OCI-LY3 (cell line): Measurements from ENCODE around the gene TSR3.

ENCODE experiments used
- H2AFZ ChIP-seq: fragments of 200-600, 300-600 bp; shearing (Covaris generic); 2 replicates; pipeline ENCODE4 v1.6.0; 2014; ENCODE audit warnings: antibody characterized with exemption, low read depth, low read length
- H3K27ac ChIP-seq: fragments of 200-600, 300-600 bp; sonication (generic); 2 replicates; pipeline ENCODE4 v1.5.1; 2014; ENCODE audit warnings: mild to moderate bottlenecking, low read length, moderate library complexity, mixed read lengths
- H3K27me3 ChIP-seq: fragments of 200-600, 300-600 bp; sonication (generic); 2 replicates; pipeline ENCODE4 v1.6.1; 2014; ENCODE audit warnings: low read depth, low read length, mixed read lengths
- H3K36me3 ChIP-seq: fragments of 200-600, 300-600 bp; sonication (generic); replicated peaks from 2 replicates; pipeline ENCODE3; 2014; ENCODE audit warnings: low read depth, low read length, mixed read lengths
- H3K4me1 ChIP-seq: fragments of 300-600, 200-600 bp; sonication (generic); 2 replicates; pipeline ENCODE4 v1.6.1; 2014; ENCODE audit warnings: low read length, mixed read lengths
- H3K4me2 ChIP-seq: fragments of 200-600, 300-600 bp; sonication (generic); 2 replicates; pipeline ENCODE4 v1.6.1; 2014; ENCODE audit warnings: low read length, mixed read lengths
- H3K4me3 ChIP-seq: fragments of 300-600, 200-600 bp; sonication (generic); 2 replicates; pipeline ENCODE4 v1.5.1; 2014; ENCODE audit warnings: antibody characterized with exemption, mild to moderate bottlenecking, low read length, moderate library complexity
- H3K79me2 ChIP-seq: fragments of 300-600, 200-600 bp; shearing (Covaris generic); 2 replicates; pipeline ENCODE4 v1.6.1; 2014; ENCODE audit warnings: mild to moderate bottlenecking, low read length, mixed read lengths
- H3K9ac ChIP-seq: fragments of 300-600, 200-600 bp; shearing (Covaris generic); 2 replicates; pipeline ENCODE4 v1.6.0; 2014; ENCODE audit warnings: mild to moderate bottlenecking, low read length, moderate library complexity
- H3K9me3 ChIP-seq: fragments of 200-600, 300-600 bp; shearing (Covaris generic); 2 replicates; pipeline ENCODE4 v1.6.1; 2014; ENCODE audit warnings: low read length, mixed read lengths; ENCODE audit not compliant: insufficient read depth
- H4K20me1 ChIP-seq: fragments of 200-600, 300-600 bp; sonication (generic); 2 replicates; pipeline ENCODE4 v1.6.1; 2016; ENCODE audit warnings: low read length, mixed read lengths; ENCODE audit not compliant: insufficient read depth
- EZH2phosphoT487 ChIP-seq: fragments of 200-600 bp; shearing (Covaris generic); IDR thresholded peaks from 2 replicates; pipeline ENCODE4 v1.6.1; 2018; ENCODE audit warnings: antibody characterized with exemption, mixed run types, low read depth
- TF ChIP-seq, protein P1 (sequence below): fragments of 200-600, 300-600 bp; sonication (generic); IDR thresholded peaks from 2 replicates; pipeline ENCODE4 v1.5.1; 2014; ENCODE audit warnings: antibody characterized with exemption, low read length, low read depth

Gene TSR3

GRCh38 chr16:1351582-1352362 is at the start of gene TSR3, which contains the start of gene GNPTG:
TSS of gene TSR3 (minus strand) at chr16:1351878. CDS start at chr16:1351804, 74 bp downstream.
TSS of gene GNPTG (plus strand) at chr16:1351931. CDS start at chr16:1351966, 35 bp downstream.
- peak within 1 kb of the TSS; percentile 35; the same call in 1 of the 2 replicates for H2AFZ ChIP-seq

DNA sequence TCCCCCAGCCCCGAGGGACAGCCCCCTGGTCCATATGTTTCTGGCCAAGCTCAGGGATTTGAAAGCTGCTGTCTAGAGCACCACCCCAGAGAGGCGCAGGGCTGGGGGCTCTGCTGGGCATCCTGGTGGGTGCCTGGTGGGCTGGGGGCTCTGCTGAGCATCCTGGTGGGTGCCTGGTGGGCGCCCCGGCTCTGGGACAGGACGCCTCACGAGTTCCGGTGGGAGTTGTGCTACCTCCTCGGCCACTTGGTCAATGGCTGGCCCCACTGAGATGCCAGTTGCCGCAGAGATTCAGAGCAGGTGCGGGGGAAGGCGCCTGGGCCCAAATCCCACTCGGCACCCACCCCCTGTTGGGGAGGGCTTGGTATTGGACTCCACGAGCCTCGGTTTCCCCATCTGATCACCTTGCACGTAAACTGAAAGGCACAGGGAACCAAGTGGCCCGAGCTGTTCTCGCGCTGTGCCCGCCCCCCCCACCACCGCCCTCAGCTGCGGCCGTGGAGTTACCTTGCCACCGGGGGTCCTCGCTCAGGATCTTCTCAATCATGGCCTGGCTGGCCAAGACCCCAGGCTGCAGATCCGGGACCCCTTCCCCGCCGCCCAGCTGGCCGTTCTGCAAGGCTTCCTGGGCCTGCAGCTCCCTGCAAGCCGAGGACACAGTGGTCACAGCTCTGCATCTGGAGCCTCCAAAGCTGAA is 49.5 kb upstream of the TSR3 start:
- Histone ChIP-seq H3K27me3 (no peaks in the 10 kb centered on the region), H3K9ac (no peak overlapping the region), H3K36me3 (peaks cover 11% of the 10 kb centered on the region), H3K9me3 (no peaks in the 10 kb centered on the region), H4K20me1 (peaks cover 15% of the 10 kb centered on the region), H3K27ac (no peak overlapping the region), H3K4me2 (no peak overlapping the region), H3K79me2 (peaks cover 15% of the 10 kb centered on the region; the same call in 1 of the 2 replicates), H2AFZ (no peak overlapping the region), H3K4me3 (no peak overlapping the region), H3K4me1 (no peaks in the 10 kb centered on the region)
- no peak for TF ChIP-seq EZH2phosphoT487
- TF ChIP-seq, protein P1, sequence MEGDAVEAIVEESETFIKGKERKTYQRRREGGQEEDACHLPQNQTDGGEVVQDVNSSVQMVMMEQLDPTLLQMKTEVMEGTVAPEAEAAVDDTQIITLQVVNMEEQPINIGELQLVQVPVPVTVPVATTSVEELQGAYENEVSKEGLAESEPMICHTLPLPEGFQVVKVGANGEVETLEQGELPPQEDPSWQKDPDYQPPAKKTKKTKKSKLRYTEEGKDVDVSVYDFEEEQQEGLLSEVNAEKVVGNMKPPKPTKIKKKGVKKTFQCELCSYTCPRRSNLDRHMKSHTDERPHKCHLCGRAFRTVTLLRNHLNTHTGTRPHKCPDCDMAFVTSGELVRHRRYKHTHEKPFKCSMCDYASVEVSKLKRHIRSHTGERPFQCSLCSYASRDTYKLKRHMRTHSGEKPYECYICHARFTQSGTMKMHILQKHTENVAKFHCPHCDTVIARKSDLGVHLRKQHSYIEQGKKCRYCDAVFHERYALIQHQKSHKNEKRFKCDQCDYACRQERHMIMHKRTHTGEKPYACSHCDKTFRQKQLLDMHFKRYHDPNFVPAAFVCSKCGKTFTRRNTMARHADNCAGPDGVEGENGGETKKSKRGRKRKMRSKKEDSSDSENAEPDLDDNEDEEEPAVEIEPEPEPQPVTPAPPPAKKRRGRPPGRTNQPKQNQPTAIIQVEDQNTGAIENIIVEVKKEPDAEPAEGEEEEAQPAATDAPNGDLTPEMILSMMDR, result no peak

More at GRCh38 chr16:1351582-1352362, at the start of gene TSR3, which contains the start of gene GNPTG:
- H3K4me2 ChIP-seq, result peak within 1 kb of the TSS; percentile 74
- peaks cover 64% of the 10 kb centered on the region for H3K79me2 ChIP-seq
- H3K4me3 ChIP-seq, result peak within 1 kb of the TSS; percentile 87
- H3K27me3 ChIP-seq, result no peaks in the 10 kb centered on the region
- peak within 1 kb of the TSS; percentile 84 for H3K9ac ChIP-seq
- H3K27ac ChIP-seq, result peak within 1 kb of the TSS; percentile 34; the same call in 1 of the 2 replicates
- peaks cover 13% of the 10 kb centered on the region for H3K4me1 ChIP-seq
- no peaks in the 10 kb centered on the region for H4K20me1 ChIP-seq
- no peaks in the 10 kb centered on the region for H3K36me3 ChIP-seq
- TF ChIP-seq EZH2phosphoT487, result no peak
- TF ChIP-seq, protein P1, result no peak
- no peaks in the 10 kb centered on the region for H3K9me3 ChIP-seq

DNA sequence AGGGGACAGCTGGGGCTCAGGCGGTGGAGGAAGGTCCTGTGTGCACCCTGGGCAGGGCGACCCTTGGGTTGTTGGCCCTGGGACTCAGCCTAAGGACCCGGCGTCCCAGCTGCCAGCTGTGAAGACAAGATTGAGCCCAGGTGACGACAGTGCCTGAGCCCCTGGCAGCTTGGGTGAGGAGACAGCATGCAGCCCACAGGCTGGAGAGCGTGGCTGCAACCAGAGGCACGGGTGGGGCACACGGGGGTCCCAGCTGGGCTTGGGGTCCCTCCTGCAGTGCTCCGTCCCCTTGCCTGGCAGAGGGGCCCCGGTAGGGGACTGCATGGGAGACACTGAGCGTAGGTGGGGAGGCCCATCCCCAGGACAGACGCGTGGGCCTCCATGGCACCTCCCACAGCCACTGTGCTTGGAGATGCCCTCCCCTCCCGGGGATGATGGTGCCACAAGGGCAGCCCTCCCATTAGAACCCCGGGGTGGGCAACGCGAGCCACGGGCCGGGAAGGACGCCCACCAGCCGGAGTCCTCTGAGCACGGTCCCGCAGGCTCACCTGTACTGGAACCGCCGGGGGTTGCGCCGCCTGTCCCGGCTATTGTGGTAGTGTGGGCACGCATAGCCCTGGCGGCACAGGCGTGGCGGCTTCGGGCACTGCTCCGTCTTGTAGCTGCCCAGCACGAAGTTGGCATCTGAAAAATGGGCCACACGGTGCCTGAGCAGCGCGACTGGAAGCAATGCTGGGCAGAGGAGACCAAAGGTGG is 47.3 kb upstream of the TSR3 start:
- peaks cover 4% of the 10 kb centered on the region; the same call in 1 of the 2 replicates for H3K79me2 ChIP-seq
- no peak for TF ChIP-seq EZH2phosphoT487
- TF ChIP-seq, protein P1, result no peak
- H3K9me3 ChIP-seq, result no peaks in the 10 kb centered on the region
- no peak overlapping the region for H3K27ac ChIP-seq
- no peak overlapping the region for H3K9ac ChIP-seq
- peaks cover 11% of the 10 kb centered on the region for H3K36me3 ChIP-seq
- H3K4me3 ChIP-seq, result no peak overlapping the region
- H3K27me3 ChIP-seq, result no peaks in the 10 kb centered on the region
- H4K20me1 ChIP-seq, result 0 out of 2 replicates have a peak, but pooled peaks cover under 1% of the 10 kb centered on the region
- H3K4me2 ChIP-seq, result no peak overlapping the region
- H2AFZ ChIP-seq, result no peak overlapping the region
- no peaks in the 10 kb centered on the region for H3K4me1 ChIP-seq
